WTC11 (cell line): ENCODE results near the gene PRDX2. TPM values are rescaled to one million over a fixed set of nuclear protein-coding genes. Genes with fewer than 3 reads are reported as not detected.
A peak's percentile ranks its signal among the peaks of the same experiment; 100 is the strongest.

Source experiments
- ATAC-seq: fragments of 200-7000 bp; cut with Tn5 transposase; 2 replicates; pipeline ENCODE4 v1.10.0; 2021; ENCODE audit warnings: mild to moderate bottlenecking, moderate library complexity
- CTCF ChIA-PET: fragments of 300-600 bp; sonication (Branson Sonifier 250); formaldehyde crosslinking; loops from one replicate; lab custom pipeline; 2021; ENCODE audit warnings: antibody characterized with exemption; lab: Charles Lee
- POLR2A ChIA-PET: fragments of 350-600 bp; sonication (Branson Sonifier 250); formaldehyde crosslinking; loops from one replicate; lab custom pipeline; 2021; ENCODE audit warnings: antibody characterized with exemption; lab: Charles Lee
- DNase-seq: peaks from one replicate; pipeline ENCODE4 v3.0.0; 2021; ENCODE audit warnings: low spot score
- H3K27ac Mint-ChIP-seq: 2 replicates; pipeline ENCODE4 v1.8.0; 2021; ENCODE audit warnings: mixed read lengths
- H3K27me3 Mint-ChIP-seq: 2 replicates; pipeline ENCODE4 v1.8.0; 2021; ENCODE audit warnings: low read depth, mild to moderate bottlenecking, moderate library complexity, mixed read lengths
- H3K36me3 Mint-ChIP-seq: 2 replicates; pipeline ENCODE4 v1.8.0; 2021; ENCODE audit warnings: mixed read lengths
- H3K4me1 Mint-ChIP-seq: 2 replicates; pipeline ENCODE4 v1.8.0; 2022; ENCODE audit warnings: mixed read lengths
- H3K4me3 Mint-ChIP-seq: 2 replicates; pipeline ENCODE4 v1.8.0; 2021; ENCODE audit warnings: mild to moderate bottlenecking, moderate library complexity, mixed read lengths
- H3K9me3 Mint-ChIP-seq: 2 replicates; pipeline ENCODE4 v1.8.0; 2021; ENCODE audit warnings: mixed read lengths
- ARID4B ChIP-seq: sonication (generic); formaldehyde crosslinking; IDR thresholded peaks from 2 replicates; pipeline ENCODE4 v1.8.0; 2023; ENCODE audit warnings: missing genetic modification reagents, mild to moderate bottlenecking, borderline replicate concordance
- ETV6 ChIP-seq: sonication (generic); formaldehyde crosslinking; IDR thresholded peaks from 2 replicates; pipeline ENCODE4 v1.8.1; 2022; ENCODE audit warnings: mild to moderate bottlenecking, missing genetic modification reagents
- GABPB1 ChIP-seq: sonication (generic); formaldehyde crosslinking; IDR thresholded peaks from 2 replicates; pipeline ENCODE4 v1.8.1; 2023; ENCODE audit warnings: mild to moderate bottlenecking, missing genetic modification reagents
- SMAD4 ChIP-seq: sonication (generic); formaldehyde crosslinking; IDR thresholded peaks from 2 replicates; pipeline ENCODE4 v1.8.0; 2022; ENCODE audit warnings: mild to moderate bottlenecking, missing genetic modification reagents
- SP1 ChIP-seq: sonication (generic); formaldehyde crosslinking; conservative IDR thresholded peaks from 2 replicates; pipeline ENCODE4 v1.8.1; 2022; ENCODE audit warnings: missing genetic modification reagents
- TEAD1 ChIP-seq: sonication (generic); formaldehyde crosslinking; IDR thresholded peaks from 2 replicates; pipeline ENCODE4 v1.8.0; 2022; ENCODE audit warnings: mild to moderate bottlenecking, missing genetic modification reagents
- ZBTB21 ChIP-seq: sonication (generic); formaldehyde crosslinking; IDR thresholded peaks from 2 replicates; pipeline ENCODE4 v1.8.1; 2023; ENCODE audit warnings: mild to moderate bottlenecking, missing genetic modification reagents, borderline replicate concordance
- ZBTB43 ChIP-seq: sonication (generic); formaldehyde crosslinking; IDR thresholded peaks from 2 replicates; pipeline ENCODE4 v1.8.1; 2023; ENCODE audit warnings: mild to moderate bottlenecking, missing genetic modification reagents
- ZNF219 ChIP-seq: sonication (generic); formaldehyde crosslinking; IDR thresholded peaks from 2 replicates; pipeline ENCODE4 v1.8.0; 2023; ENCODE audit warnings: missing genetic modification reagents, mild to moderate bottlenecking, borderline replicate concordance
- ZNF423 ChIP-seq: fragments of 250-450 bp; sonication (Bioruptor Pico); IDR thresholded peaks from 2 replicates; pipeline ENCODE4 v2.1.2; 2022; ENCODE audit warnings: mild to moderate bottlenecking, moderate library complexity
- ZSCAN18 ChIP-seq: fragments of 250-450 bp; sonication (Bioruptor Pico); IDR thresholded peaks from 2 replicates; pipeline ENCODE4 v2.1.2; 2022; ENCODE audit warnings: mild to moderate bottlenecking, moderate library complexity
- total RNA-seq: library from RNA; stranded (reverse); gene quantifications from 3 replicates; pipeline ENCODE4 v1.2.3, GENCODE V29; 2021
- TF ChIP-seq, protein P1 (sequence below): sonication (generic); formaldehyde crosslinking; IDR thresholded peaks from 2 replicates; pipeline ENCODE4 v1.8.0; 2022; ENCODE audit warnings: mild to moderate bottlenecking, missing genetic modification reagents
- TF ChIP-seq, protein P2 (sequence below): sonication (generic); formaldehyde crosslinking; conservative IDR thresholded peaks from 2 replicates; pipeline ENCODE4 v1.8.1; 2023; ENCODE audit warnings: mild to moderate bottlenecking, low read depth, missing genetic modification reagents, moderate library complexity
- TF ChIP-seq, protein P3 (sequence below): sonication (generic); formaldehyde crosslinking; IDR thresholded peaks from 2 replicates; pipeline ENCODE4 v1.8.1; 2022; ENCODE audit warnings: mild to moderate bottlenecking, moderate library complexity, missing genetic modification reagents

Gene PRDX2
- total RNA-seq, 1 experiment from 2014 or later, result 378 TPM

- no peak for TF ChIP-seq ZSCAN18 (CRISPR knock-in tag)
- TF ChIP-seq ZNF219 (CRISPR knock-in tag), result peak; percentile 11; the same call in 1 of the 2 replicates
- POLR2A ChIA-PET, result interaction anchor here (1.8 to 3.1 kb wide), 4 partner anchors 8 to 16 kb away, joined by 6 to 29 read pairs (median 12); partner anchors contain the start of genes HOOK2, PRDX2 and THSD8
- Mint-ChIP-seq H3K4me1 (peaks cover 32% of the 10 kb centered on the region), H3K36me3 (no peaks in the 10 kb centered on the region), H3K9me3 (no peaks in the 10 kb centered on the region), H3K27me3 (peaks cover 32% of the 10 kb centered on the region), H3K27ac (peak overlapping the region; percentile 2; the same call in 1 of the 2 replicates), H3K4me3 (peak overlapping the region; percentile 84)
- no peak for ATAC-seq
- no peak for DNase-seq
- CTCF ChIA-PET, result interaction anchor here (1.1 to 14.0 kb wide), 8 partner anchors 10 to 95 kb away, joined by 3 to 341 read pairs (median 14); partner anchors contain the start of genes HOOK2, PRDX2 and THSD8
These were observed 10.8 kb downstream of the PRDX2 start for GRCh38 chr19:12790628-12791344.

DNA sequence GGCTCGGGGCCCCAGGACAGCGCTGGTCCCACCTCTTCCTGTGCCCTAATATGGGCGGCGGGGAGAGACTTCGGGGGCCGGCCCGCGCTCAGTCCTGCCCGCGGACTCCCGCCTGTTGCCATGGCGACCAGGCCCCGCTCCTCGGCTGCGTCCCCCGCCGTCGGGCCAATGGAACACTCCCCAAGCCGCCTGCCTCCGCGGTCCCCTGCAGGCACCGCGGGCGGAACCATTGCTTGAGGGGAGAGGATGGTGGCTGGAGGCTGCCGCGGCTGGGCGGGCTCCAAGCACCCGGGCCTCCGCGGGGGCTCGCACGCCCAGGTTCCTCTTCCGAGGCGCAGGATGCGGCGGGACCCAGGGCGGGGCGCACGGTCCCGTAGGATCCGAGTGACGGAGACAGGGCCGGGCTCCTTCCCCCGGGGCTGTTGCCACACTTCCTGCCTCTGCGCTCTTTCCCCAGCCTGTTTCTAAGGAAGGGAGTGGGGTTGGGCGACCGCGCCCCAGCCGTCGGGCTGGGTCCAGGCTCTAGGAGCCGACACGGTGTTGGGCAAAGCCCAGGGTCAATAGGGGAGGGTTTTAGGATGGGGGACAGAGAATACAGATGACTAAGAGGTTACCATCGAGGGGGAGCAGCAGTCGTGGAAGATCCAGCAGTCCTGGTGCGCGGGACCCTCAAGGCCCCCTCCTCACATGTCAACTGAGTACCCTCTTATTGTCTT is 11.5 kb downstream of the PRDX2 start:
- H3K36me3 Mint-ChIP-seq, result no peaks in the 10 kb centered on the region
- POLR2A ChIA-PET, result interaction anchor here (1.4 to 1.7 kb wide), 3 partner anchors 12 to 24 kb away, joined by 3 to 5 read pairs (median 4); no protein-coding TSS in a partner anchor
- H3K27me3 Mint-ChIP-seq, result peaks cover 32% of the 10 kb centered on the region
- TF ChIP-seq, protein P1, sequence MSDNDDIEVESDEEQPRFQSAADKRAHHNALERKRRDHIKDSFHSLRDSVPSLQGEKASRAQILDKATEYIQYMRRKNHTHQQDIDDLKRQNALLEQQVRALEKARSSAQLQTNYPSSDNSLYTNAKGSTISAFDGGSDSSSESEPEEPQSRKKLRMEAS (CRISPR knock-in tag), result peak; percentile 71
- TF ChIP-seq, protein P2, sequence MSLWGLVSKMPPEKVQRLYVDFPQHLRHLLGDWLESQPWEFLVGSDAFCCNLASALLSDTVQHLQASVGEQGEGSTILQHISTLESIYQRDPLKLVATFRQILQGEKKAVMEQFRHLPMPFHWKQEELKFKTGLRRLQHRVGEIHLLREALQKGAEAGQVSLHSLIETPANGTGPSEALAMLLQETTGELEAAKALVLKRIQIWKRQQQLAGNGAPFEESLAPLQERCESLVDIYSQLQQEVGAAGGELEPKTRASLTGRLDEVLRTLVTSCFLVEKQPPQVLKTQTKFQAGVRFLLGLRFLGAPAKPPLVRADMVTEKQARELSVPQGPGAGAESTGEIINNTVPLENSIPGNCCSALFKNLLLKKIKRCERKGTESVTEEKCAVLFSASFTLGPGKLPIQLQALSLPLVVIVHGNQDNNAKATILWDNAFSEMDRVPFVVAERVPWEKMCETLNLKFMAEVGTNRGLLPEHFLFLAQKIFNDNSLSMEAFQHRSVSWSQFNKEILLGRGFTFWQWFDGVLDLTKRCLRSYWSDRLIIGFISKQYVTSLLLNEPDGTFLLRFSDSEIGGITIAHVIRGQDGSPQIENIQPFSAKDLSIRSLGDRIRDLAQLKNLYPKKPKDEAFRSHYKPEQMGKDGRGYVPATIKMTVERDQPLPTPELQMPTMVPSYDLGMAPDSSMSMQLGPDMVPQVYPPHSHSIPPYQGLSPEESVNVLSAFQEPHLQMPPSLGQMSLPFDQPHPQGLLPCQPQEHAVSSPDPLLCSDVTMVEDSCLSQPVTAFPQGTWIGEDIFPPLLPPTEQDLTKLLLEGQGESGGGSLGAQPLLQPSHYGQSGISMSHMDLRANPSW (CRISPR knock-in tag), result no peak
- peak; percentile 40; the same call in 1 of the 2 replicates for TF ChIP-seq GABPB1
- peak; percentile 56; the same call in 1 of the 2 replicates for TF ChIP-seq TEAD1
- TF ChIP-seq ZNF423 (CRISPR knock-in tag), result no peak
- 0 out of 2 replicates have a peak, but pooled peaks have one; percentile 31 for TF ChIP-seq ETV6 (CRISPR knock-in tag)
- TF ChIP-seq ZBTB21 (CRISPR knock-in tag), result peak; percentile 42; the same call in 1 of the 2 replicates
- TF ChIP-seq ZBTB43 (CRISPR knock-in tag), result no peak
- TF ChIP-seq SMAD4 (CRISPR knock-in tag), result no peak
- TF ChIP-seq ARID4B (CRISPR knock-in tag), result 0 out of 2 replicates have a peak, but pooled peaks have one; percentile 60
- peak; percentile 87; the same call in 1 of the 2 replicates for TF ChIP-seq SP1 (CRISPR knock-in tag)
- TF ChIP-seq, protein P3, sequence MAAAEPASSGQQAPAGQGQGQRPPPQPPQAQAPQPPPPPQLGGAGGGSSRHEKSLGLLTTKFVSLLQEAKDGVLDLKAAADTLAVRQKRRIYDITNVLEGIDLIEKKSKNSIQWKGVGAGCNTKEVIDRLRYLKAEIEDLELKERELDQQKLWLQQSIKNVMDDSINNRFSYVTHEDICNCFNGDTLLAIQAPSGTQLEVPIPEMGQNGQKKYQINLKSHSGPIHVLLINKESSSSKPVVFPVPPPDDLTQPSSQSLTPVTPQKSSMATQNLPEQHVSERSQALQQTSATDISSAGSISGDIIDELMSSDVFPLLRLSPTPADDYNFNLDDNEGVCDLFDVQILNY (CRISPR knock-in tag), result peak; percentile 91
- H3K4me3 Mint-ChIP-seq, result peak overlapping the region; percentile 84
- no peaks in the 10 kb centered on the region for H3K9me3 Mint-ChIP-seq
- H3K4me1 Mint-ChIP-seq, result peaks cover 29% of the 10 kb centered on the region
- CTCF ChIA-PET, result interaction anchor here (1.4 to 14.0 kb wide), 9 partner anchors 12 to 95 kb away, joined by 3 to 341 read pairs (median 8); partner anchors contain the start of gene HOOK2
- DNase-seq (peak; percentile 98), ATAC-seq (peak; percentile 63)
- H3K27ac Mint-ChIP-seq, result peak overlapping the region; percentile 79; the same call in 1 of the 2 replicates
